ENCODE data around the gene RNF26.

RNF26 gene

GRCh38 chr11:119337581-119338317 lies 3.4 kb downstream of the RNF26 start:
- DNase-seq = peak; percentile 54

GRCh38 chr11:119338318-119338890 lies 4.1 kb downstream of the RNF26 start:
- DNase-seq = peak; percentile 79

- no peak for DNase-seq
These were observed 4.8 kb downstream of the RNF26 start for GRCh38 chr11:119338965-119339588.

GRCh38 chr11:119339589-119340334 lies 5.4 kb downstream of the RNF26 start:
- peak; percentile 58 for DNase-seq

- DNase-seq = peak; percentile 58
These were observed 6.3 kb downstream of the RNF26 start, which contains the start of gene C1QTNF5 for GRCh38 chr11:119340335-119341221. Gene C1QTNF5 (minus strand): TSS chr11:119340883. CDS start chr11:119340397, 486 bp downstream.

GRCh38 chr11:119341222-119342022 lies 7.1 kb downstream of the RNF26 start:
- no peak for DNase-seq

- no peak for DNase-seq
These were observed 7.6 kb downstream of the RNF26 start for GRCh38 chr11:119342023-119342300.

- no peak for DNase-seq
These were observed 8.2 kb downstream of the RNF26 start for GRCh38 chr11:119342362-119343130.

GRCh38 chr11:119343726-119344125 lies 9.4 kb downstream of the RNF26 start:
- DNase-seq = no peak

GRCh38 chr11:119344291-119345010 lies 10.1 kb downstream of the RNF26 start:
- DNase-seq = no peak

- DNase-seq = no peak
These were observed 11.4 kb downstream of the RNF26 start for GRCh38 chr11:119345685-119346084.

- no peak for DNase-seq
These were observed 12.3 kb downstream of the RNF26 start, which contains the start of gene MFRP for GRCh38 chr11:119346605-119347004. Gene MFRP (minus strand): TSS chr11:119346705. CDS start chr11:119346513, 192 bp downstream.

- no peak for DNase-seq
These were observed 12.9 kb downstream of the RNF26 start for GRCh38 chr11:119347242-119347641.

- no peak for DNase-seq
These were observed 13.7 kb downstream of the RNF26 start for GRCh38 chr11:119347940-119348605.

GRCh38 chr11:119350302-119350701 lies 16.0 kb downstream of the RNF26 start:
- DNase-seq = no peak

GRCh38 chr11:119351232-119351631 lies 16.9 kb downstream of the RNF26 start:
- no peak for DNase-seq

GRCh38 chr11:119352857-119353260 lies 18.5 kb downstream of the RNF26 start:
- no peak for DNase-seq

GRCh38 chr11:119355091-119355843 lies 20.9 kb downstream of the RNF26 start:
- no peak for DNase-seq

Data from HCEC 1CT (cell line).